ENCODE results near the gene GLS2. TPM values are rescaled to one million over a fixed set of nuclear protein-coding genes. Genes with fewer than 3 reads are reported as not detected.

GLS2 gene
- total RNA-seq, result 1 to 10 TPM; 4.6 to 5.5 TPM

DNA sequence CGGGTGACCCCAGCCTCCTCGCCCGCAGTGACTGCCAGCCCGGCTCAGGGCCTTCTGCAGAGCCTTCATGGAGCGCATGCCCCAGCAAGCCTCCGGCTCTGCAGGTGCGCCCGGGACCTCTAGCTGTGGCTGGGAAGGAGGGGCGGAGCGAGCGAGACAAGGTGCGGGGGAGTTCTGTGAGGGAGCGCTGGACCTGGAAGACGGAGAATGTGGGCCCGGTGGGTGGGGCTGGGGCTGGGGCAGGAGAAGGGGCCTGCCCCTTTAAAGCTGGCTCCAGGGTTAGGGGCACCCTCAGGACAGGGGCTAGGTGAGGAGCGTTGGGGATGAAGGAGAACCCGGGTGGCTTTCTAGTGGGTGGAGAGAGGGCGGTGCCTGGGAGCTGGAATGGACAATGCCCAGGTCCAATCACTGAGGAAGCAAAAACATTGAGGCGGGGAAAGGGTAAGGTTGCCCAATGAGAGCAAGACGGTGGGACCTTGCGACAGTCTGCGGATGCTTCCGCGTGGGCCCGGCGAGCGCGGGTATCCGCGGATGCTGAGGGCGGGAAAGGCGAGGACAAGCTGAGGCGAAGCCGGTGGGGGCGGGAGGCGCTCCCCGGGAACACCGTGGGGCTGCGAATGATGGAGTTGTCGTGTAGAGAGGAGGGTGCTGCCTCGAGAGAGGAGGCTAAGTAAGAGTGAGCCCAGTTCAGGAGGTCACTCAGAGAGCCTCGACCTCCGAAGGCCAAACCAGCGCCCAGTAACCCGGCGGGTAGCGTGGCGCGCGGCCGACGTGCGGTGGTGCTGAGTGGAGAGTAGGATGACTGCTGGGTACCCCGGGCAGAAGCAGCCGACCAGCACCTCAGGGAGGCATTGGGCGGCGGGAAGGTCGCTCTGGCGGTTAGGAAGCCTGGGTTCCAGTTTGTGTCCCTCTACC is at the start of gene GLS2:
GLS2 (minus strand) TSS at position 121 of the 915 bp plus-strand sequence; CDS start at position 78, 43 bp downstream.
- CTCF ChIA-PET, result interaction anchor here (0.6 to 1.6 kb wide), 4 partner anchors 15 to 148 kb away, joined by 3 to 6 read pairs (median 4); no protein-coding TSS in a partner anchor
- peaks cover 3% of the 10 kb centered on the region for H3K36me3 Mint-ChIP-seq (ENCODE audit: low read depth)
- H3K4me3 Mint-ChIP-seq, result peak within 1 kb of the TSS; percentile 84
- peaks cover 19% of the 10 kb centered on the region for H3K27me3 Mint-ChIP-seq (ENCODE audit: low read depth)
- intact Hi-C loops (cut with micrococcal nuclease), result loop anchor here (1.0 kb wide), 2 partner anchors 20 to 39 kb away; partner anchors contain the start of genes SPRYD4 and TIMELESS
- H3K27ac Mint-ChIP-seq, result no peak within 1 kb of the TSS
- peak; percentile 79 for DNase-seq
- peaks cover 16% of the 10 kb centered on the region for H3K4me1 Mint-ChIP-seq (ENCODE audit: low read depth)
- H3K9me3 Mint-ChIP-seq, result peaks cover 3% of the 10 kb centered on the region

- no peaks in the 10 kb centered on the region for H3K9me3 Mint-ChIP-seq
- H3K36me3 Mint-ChIP-seq (ENCODE audit: low read depth), result no peaks in the 10 kb centered on the region
- no peak overlapping the region for H3K4me3 Mint-ChIP-seq
- no peak for DNase-seq
- H3K27ac Mint-ChIP-seq, result no peak overlapping the region
- H3K27me3 Mint-ChIP-seq (ENCODE audit: low read depth), result no peaks in the 10 kb centered on the region
- CTCF ChIA-PET, result no interaction called here
- intact Hi-C loops (cut with micrococcal nuclease), result loop anchor here (5.0 kb wide), 1 partner anchor 35 kb away; no protein-coding TSS in a partner anchor
- no peaks in the 10 kb centered on the region for H3K4me1 Mint-ChIP-seq (ENCODE audit: low read depth)
Observed at GRCh38 chr12:56537546-56537945, 49.6 kb upstream of the GLS2 start.

DNA sequence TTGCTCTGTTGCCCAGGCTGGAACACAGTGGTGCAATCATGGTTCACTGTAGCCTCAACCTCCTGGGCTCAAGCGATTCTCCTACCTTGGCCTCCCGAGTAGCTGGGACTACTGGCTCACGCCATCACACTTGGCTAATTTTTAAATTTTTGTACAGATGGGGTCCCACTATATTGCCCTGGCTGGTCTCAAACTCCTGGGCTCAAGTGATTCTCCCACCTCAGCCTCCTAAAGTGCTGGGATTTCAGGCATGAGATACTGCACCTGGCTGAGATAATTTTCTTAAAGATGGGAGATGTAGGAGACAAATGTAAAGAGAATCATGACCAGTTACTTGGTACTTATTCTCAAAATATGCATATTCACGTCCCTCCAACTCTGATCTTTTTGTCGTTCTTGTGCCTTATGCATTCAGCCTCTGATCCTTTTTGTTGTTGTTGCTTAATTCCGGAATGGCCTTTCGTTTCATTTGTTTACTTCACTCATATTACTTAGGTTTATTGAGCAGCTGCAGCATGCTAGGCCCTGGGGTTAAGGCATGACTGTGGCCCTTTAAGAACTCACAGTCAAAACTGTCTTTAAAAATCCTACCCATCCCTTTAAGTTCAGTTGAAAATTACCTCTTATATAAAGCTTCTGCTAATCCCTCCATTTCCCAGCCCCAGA is 42.6 kb upstream of the GLS2 start:
- DNase-seq, result no peak
- H3K4me3 Mint-ChIP-seq, result no peak overlapping the region
- CTCF ChIA-PET, result interaction anchor here (0.6 to 1.5 kb wide), 3 partner anchors 27 to 783 kb away, joined by 3 to 4 read pairs (median 3); no protein-coding TSS in a partner anchor
- no peaks in the 10 kb centered on the region for H3K27me3 Mint-ChIP-seq (ENCODE audit: low read depth)
- no peaks in the 10 kb centered on the region for H3K9me3 Mint-ChIP-seq
- H3K36me3 Mint-ChIP-seq (ENCODE audit: low read depth), result no peaks in the 10 kb centered on the region
- intact Hi-C loops (cut with micrococcal nuclease), result no loop called here
- no peak overlapping the region for H3K27ac Mint-ChIP-seq
- H3K4me1 Mint-ChIP-seq (ENCODE audit: low read depth), result no peaks in the 10 kb centered on the region

DNA sequence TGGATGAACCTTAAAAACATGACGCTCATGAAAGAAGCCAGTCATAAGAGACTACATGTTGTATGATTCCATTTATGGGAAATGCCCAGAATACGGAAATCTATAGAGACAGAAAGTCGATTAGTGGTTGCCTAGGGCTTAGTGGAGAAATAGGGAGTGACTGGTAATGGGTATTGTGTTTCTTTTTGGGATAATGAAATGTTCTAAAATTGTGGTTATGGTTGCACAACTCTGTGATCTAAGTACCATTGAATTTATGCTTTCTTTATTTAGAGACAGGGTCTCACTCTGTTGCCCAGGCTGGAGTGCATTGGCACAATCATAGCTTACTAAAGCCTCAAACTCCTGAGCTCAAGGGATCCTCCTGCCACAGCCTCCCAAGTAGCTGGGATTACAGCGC is 41.7 kb upstream of the GLS2 start:
- Mint-ChIP-seq H3K4me3 (no peak overlapping the region), H3K4me1 (ENCODE audit: low read depth) (no peaks in the 10 kb centered on the region), H3K9me3 (no peaks in the 10 kb centered on the region), H3K27ac (no peak overlapping the region), H3K36me3 (ENCODE audit: low read depth) (no peaks in the 10 kb centered on the region), H3K27me3 (ENCODE audit: low read depth) (no peaks in the 10 kb centered on the region)
- CTCF ChIA-PET, result interaction anchor here (1.0 kb wide), 1 partner anchor 9 kb away, joined by 6 read pairs; the partner anchor contains the start of gene RBMS2
- intact Hi-C loops (cut with micrococcal nuclease), result no loop called here
- no peak for DNase-seq

- no peaks in the 10 kb centered on the region for H3K36me3 Mint-ChIP-seq (ENCODE audit: low read depth)
- no peaks in the 10 kb centered on the region for H3K4me1 Mint-ChIP-seq (ENCODE audit: low read depth)
- no peaks in the 10 kb centered on the region for H3K9me3 Mint-ChIP-seq
- H3K4me3 Mint-ChIP-seq, result no peak overlapping the region
- DNase-seq, result no peak
- no peak overlapping the region for H3K27ac Mint-ChIP-seq
- CTCF ChIA-PET, result interaction anchor here (1.0 kb wide), 1 partner anchor 8 kb away, joined by 6 read pairs; the partner anchor contains the start of gene RBMS2
- intact Hi-C loops (cut with micrococcal nuclease), result no loop called here
- no peaks in the 10 kb centered on the region for H3K27me3 Mint-ChIP-seq (ENCODE audit: low read depth)
Observed at GRCh38 chr12:56528846-56529245, 40.9 kb upstream of the GLS2 start.

GRCh38 chr12:56522411-56523193 is 34.6 kb upstream of the GLS2 start:
- Mint-ChIP-seq H3K27me3 (ENCODE audit: low read depth) (no peaks in the 10 kb centered on the region), H3K4me3 (peak overlapping the region; percentile 62), H3K36me3 (ENCODE audit: low read depth) (no peaks in the 10 kb centered on the region), H3K9me3 (no peaks in the 10 kb centered on the region), H3K4me1 (ENCODE audit: low read depth) (peaks cover 28% of the 10 kb centered on the region), H3K27ac (no peak overlapping the region)
- intact Hi-C loops (cut with micrococcal nuclease), result no loop called here
- DNase-seq, result no peak
- CTCF ChIA-PET, result interaction anchor here (0.8 to 2.7 kb wide), 5 partner anchors 7 to 64 kb away, joined by 3 to 13 read pairs (median 4); no protein-coding TSS in a partner anchor

GRCh38 chr12:56521590-56522371 is 33.8 kb upstream of the GLS2 start, which contains the start of gene RBMS2:
TSS of gene RBMS2 (plus strand) at chr12:56521820. CDS start at chr12:56522024, 204 bp downstream.
- DNase-seq, result peak; percentile 56
- H3K4me3 Mint-ChIP-seq, result peak within 1 kb of the TSS; percentile 62
- CTCF ChIA-PET, result interaction anchor here (0.6 to 2.7 kb wide), 9 partner anchors 8 to 467 kb away, joined by 3 to 13 read pairs (median 4); no protein-coding TSS in a partner anchor
- no peaks in the 10 kb centered on the region for H3K36me3 Mint-ChIP-seq (ENCODE audit: low read depth)
- H3K27ac Mint-ChIP-seq, result no peak within 1 kb of the TSS
- intact Hi-C loops (cut with micrococcal nuclease), result loop anchor here (1.0 to 2.0 kb wide), 3 partner anchors 51 to 115 kb away; partner anchors contain the start of gene BAZ2A
- peaks cover 28% of the 10 kb centered on the region for H3K4me1 Mint-ChIP-seq (ENCODE audit: low read depth)
- no peaks in the 10 kb centered on the region for H3K9me3 Mint-ChIP-seq
- H3K27me3 Mint-ChIP-seq (ENCODE audit: low read depth), result no peaks in the 10 kb centered on the region

DNA sequence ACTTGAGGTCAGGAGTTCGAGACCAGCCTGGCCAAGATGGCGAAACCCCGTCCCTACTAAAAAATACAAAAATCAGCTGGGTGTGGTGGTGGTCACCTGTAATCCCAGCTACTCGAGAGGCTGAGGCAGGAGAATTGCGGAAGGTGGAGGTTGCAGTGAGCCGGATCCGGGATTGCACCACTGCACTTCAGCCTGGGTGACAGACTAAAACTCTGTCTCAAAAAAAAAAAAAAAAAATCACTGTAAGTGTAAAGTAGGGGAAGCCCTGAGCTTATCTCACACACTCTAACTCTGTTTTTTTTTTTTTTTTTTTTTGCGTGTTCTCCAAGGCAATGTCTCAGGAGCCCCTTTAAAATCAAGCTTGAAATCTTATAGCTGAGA is 33.2 kb upstream of the GLS2 start:
- no peaks in the 10 kb centered on the region for H3K36me3 Mint-ChIP-seq (ENCODE audit: low read depth)
- H3K27me3 Mint-ChIP-seq (ENCODE audit: low read depth), result no peaks in the 10 kb centered on the region
- no peaks in the 10 kb centered on the region for H3K9me3 Mint-ChIP-seq
- H3K4me1 Mint-ChIP-seq (ENCODE audit: low read depth), result peaks cover 28% of the 10 kb centered on the region
- H3K27ac Mint-ChIP-seq, result no peak overlapping the region
- DNase-seq, result no peak
- CTCF ChIA-PET, result interaction anchor here (0.7 to 2.7 kb wide), 5 partner anchors 8 to 115 kb away, joined by 3 to 6 read pairs (median 4); no protein-coding TSS in a partner anchor
- peak overlapping the region; percentile 62 for H3K4me3 Mint-ChIP-seq
- intact Hi-C loops (cut with micrococcal nuclease), result loop anchor here (1.0 to 2.0 kb wide), 3 partner anchors 52 to 116 kb away; partner anchors contain the start of gene BAZ2A

DNA sequence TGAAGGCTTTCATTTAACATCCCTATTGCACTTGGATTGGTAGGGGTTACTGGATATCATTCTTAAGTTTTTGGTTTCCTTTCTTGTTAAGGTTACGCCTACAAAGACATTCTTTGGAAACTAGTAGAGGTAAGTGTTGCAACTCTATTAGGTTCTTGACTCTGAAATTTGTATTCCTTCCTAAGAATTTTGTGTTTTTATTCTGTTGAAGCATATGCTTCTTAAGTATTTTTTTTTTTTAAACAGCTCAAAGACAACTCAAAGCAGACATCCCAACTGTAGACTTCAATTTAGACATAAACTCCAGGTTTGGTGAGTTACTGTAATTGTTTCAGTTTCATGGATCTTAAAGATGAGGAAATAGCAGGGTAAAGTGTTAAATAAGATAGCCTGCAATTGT is 32.5 kb upstream of the GLS2 start:
- no peak for DNase-seq
- Mint-ChIP-seq H3K36me3 (ENCODE audit: low read depth) (no peaks in the 10 kb centered on the region), H3K4me1 (ENCODE audit: low read depth) (peaks cover 28% of the 10 kb centered on the region), H3K27me3 (ENCODE audit: low read depth) (no peaks in the 10 kb centered on the region), H3K4me3 (no peak overlapping the region), H3K9me3 (no peaks in the 10 kb centered on the region), H3K27ac (no peak overlapping the region)
- intact Hi-C loops (cut with micrococcal nuclease), result loop anchor here (2.0 kb wide), 2 partner anchors 52 to 116 kb away; no protein-coding TSS in a partner anchor
- CTCF ChIA-PET, result interaction anchor here (0.7 to 2.7 kb wide), 4 partner anchors 9 to 116 kb away, joined by 3 to 6 read pairs (median 4); no protein-coding TSS in a partner anchor

DNA sequence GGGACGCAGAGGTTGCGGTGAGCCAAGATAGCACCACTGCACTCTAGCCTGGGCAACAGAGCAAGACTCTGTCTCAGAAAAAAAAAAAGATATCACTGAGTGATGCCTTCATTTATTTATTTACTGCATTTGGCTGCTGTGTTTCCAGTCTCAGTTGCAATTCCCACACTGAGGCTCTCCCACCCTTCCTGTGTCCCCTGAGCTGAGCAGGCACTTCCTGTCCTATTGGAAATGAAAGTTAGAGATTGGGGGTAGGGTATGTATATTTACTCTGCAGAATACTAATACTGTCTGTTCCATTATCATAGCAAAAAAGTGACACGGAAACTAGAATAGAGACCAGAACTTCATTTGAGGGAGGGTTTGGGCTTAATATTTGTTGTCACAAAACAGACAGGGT is 32.1 kb upstream of the GLS2 start:
- intact Hi-C loops (cut with micrococcal nuclease), result loop anchor here (2.0 kb wide), 2 partner anchors 53 to 117 kb away; no protein-coding TSS in a partner anchor
- DNase-seq, result no peak
- Mint-ChIP-seq H3K27me3 (ENCODE audit: low read depth) (no peaks in the 10 kb centered on the region), H3K4me1 (ENCODE audit: low read depth) (peaks cover 28% of the 10 kb centered on the region), H3K4me3 (no peak overlapping the region), H3K36me3 (ENCODE audit: low read depth) (no peaks in the 10 kb centered on the region), H3K27ac (no peak overlapping the region), H3K9me3 (no peaks in the 10 kb centered on the region)
- CTCF ChIA-PET, result interaction anchor here (0.6 to 2.7 kb wide), 4 partner anchors 9 to 116 kb away, joined by 3 to 6 read pairs (median 4); no protein-coding TSS in a partner anchor

DNA sequence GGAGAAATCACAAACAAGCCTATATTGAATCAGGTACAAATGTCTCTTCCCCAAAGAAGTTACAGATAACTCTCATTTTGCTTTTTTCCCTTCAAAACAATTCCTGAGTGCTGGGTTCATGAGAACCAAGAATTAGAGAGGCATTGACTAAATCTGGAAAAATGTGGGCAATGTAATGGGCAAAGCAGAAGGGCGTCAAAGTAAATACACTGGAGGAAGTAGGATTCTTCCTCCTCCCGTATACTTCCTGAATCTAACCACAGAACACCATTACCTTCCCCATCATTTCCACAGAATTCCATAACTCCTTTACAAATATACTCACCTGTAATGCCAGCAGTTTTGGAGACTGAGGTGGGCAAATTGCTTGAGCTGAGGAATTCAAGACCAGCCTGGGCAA is 30.6 kb upstream of the GLS2 start:
- DNase-seq, result no peak
- Mint-ChIP-seq H3K4me3 (no peak overlapping the region), H3K36me3 (ENCODE audit: low read depth) (no peaks in the 10 kb centered on the region), H3K27me3 (ENCODE audit: low read depth) (no peaks in the 10 kb centered on the region), H3K27ac (no peak overlapping the region), H3K9me3 (no peaks in the 10 kb centered on the region), H3K4me1 (ENCODE audit: low read depth) (peaks cover 28% of the 10 kb centered on the region)
- CTCF ChIA-PET, result no interaction called here
- intact Hi-C loops (cut with micrococcal nuclease), result loop anchor here (10.0 kb wide), 1 partner anchor 486 kb away; the partner anchor contains the start of gene ZBTB39
